Measurements from ENCODE around the gene GTF2IRD1. TPM values are rescaled to one million over a fixed set of nuclear protein-coding genes. Genes with fewer than 3 reads are reported as not detected.
"Not testable (repeated sequence)": the region's sequence is repeated elsewhere in the genome, so short reads cannot be mapped to it uniquely, and the experiment has no call there.

Gene GTF2IRD1
- total RNA-seq, 1 experiment from 2014 or later = 73.6 TPM

DNA sequence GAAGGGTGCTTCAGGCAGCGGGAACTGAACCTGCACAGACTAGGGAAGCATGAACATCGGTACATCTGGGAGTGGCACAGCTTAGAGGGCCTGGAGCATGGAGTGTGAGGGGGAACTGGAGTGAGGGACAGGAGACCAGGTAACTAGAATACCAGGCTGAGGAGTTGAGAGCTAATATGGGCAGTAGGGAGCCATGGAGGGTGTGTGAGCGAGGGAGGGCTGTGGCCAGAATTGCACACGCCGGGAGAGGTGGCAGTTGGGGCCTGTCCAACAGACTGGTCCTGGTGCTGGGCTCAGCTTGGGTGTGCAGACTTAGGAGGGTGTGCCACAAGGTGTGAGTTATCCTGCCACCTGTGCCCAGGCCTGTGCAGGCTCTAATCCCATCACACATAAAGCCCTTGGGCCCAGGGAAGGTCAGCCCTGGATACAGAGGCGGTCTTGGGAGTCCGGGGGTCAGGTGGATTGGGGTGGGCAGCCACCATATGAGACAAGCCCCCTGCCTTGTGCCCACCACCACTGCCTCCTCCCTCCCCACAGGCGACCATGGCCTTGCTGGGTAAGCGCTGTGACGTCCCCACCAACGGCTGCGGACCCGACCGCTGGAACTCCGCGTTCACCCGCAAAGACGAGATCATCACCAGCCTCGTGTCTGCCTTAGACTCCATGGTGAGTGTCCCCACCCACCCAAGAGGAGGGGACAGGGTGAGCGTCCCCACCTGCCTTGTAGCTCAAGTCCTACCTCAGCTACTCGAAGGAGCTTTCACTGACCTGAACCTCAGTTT is 54.0 kb downstream of the GTF2IRD1 start:
- Histone ChIP-seq H3K36me3 (ENCODE audit: insufficient read depth, low read length, poor library complexity, severe bottlenecking) (peaks cover 12% of the 10 kb centered on the region), H3K27me3 (replicated peaks; ENCODE audit: insufficient read depth, low read depth, low read length, poor library complexity) (no peaks in the 10 kb centered on the region), H3K4me1 (ENCODE audit: insufficient read depth, low read length, poor library complexity, severe bottlenecking) (no peaks in the 10 kb centered on the region), H3K9me3 (ENCODE audit: low read depth, low read length, poor library complexity, severe bottlenecking) (no peaks in the 10 kb centered on the region), H3K4me3 (ENCODE audit: low read depth, low read length, poor library complexity, severe bottlenecking) (no peak overlapping the region), H3K27ac (ENCODE audit: low read depth, low read length, poor library complexity, severe bottlenecking) (no peak overlapping the region)
- BruUV-seq (replicated peaks) = no TSS peak
- ChIA-PET CTCF (interaction anchor here (0.7 kb wide), 1 partner anchor 42 kb away, joined by 6 read pairs; no protein-coding TSS in a partner anchor), POLR2A (ENCODE audit: low non-redundant PET) (no interaction called here)
- TF ChIP-seq, protein P1, sequence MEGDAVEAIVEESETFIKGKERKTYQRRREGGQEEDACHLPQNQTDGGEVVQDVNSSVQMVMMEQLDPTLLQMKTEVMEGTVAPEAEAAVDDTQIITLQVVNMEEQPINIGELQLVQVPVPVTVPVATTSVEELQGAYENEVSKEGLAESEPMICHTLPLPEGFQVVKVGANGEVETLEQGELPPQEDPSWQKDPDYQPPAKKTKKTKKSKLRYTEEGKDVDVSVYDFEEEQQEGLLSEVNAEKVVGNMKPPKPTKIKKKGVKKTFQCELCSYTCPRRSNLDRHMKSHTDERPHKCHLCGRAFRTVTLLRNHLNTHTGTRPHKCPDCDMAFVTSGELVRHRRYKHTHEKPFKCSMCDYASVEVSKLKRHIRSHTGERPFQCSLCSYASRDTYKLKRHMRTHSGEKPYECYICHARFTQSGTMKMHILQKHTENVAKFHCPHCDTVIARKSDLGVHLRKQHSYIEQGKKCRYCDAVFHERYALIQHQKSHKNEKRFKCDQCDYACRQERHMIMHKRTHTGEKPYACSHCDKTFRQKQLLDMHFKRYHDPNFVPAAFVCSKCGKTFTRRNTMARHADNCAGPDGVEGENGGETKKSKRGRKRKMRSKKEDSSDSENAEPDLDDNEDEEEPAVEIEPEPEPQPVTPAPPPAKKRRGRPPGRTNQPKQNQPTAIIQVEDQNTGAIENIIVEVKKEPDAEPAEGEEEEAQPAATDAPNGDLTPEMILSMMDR (conservative IDR thresholded peaks at IDR 0.05; ENCODE audit: low read depth, low read length) = no peak
- no peak for TF ChIP-seq EZH2 (IDR thresholded peaks at IDR 0.05; ENCODE audit: borderline replicate concordance, low read depth, low read length, poor library complexity, severe bottlenecking)
- intact Hi-C loops (cut with micrococcal nuclease; ENCODE audit: unreplicated experiment) = no loop called here
- DNase-seq (ENCODE audit: low spot score) = no peak

DNA sequence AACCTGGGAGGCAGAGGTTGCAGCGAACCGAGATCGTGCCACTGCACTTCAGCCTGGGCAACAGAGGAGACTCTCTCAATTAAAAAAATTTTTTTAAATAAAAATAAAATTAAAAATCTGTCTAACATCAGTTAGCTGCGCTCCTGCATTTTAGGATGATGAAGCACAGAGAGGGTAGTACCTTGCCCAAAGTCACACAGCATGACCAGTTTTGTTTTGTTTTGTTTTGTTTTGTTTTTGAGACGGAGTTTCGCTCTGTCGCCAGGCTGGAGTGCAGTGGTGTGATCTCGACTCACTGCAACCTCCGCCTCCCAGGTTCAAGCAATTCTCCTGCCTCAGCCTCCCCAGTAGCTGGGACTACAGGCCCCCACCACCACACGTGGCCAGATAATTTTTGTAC is 55.7 kb downstream of the GTF2IRD1 start:
- H3K4me1 ChIP-seq (ENCODE audit: insufficient read depth, low read length, poor library complexity, severe bottlenecking); CTCF ChIA-PET; intact Hi-C loops (cut with micrococcal nuclease; ENCODE audit: unreplicated experiment); DNase-seq (ENCODE audit: low spot score); H3K4me3 ChIP-seq (ENCODE audit: low read depth, low read length, poor library complexity, severe bottlenecking); BruUV-seq (replicated peaks); H3K9me3 ChIP-seq (ENCODE audit: low read depth, low read length, poor library complexity, severe bottlenecking); H3K27ac ChIP-seq (ENCODE audit: low read depth, low read length, poor library complexity, severe bottlenecking); POLR2A ChIA-PET (ENCODE audit: low non-redundant PET); H3K27me3 ChIP-seq (replicated peaks; ENCODE audit: insufficient read depth, low read depth, low read length, poor library complexity): not testable (repeated sequence)
- peaks cover 25% of the 10 kb centered on the region for H3K36me3 ChIP-seq (ENCODE audit: insufficient read depth, low read length, poor library complexity, severe bottlenecking)

DNA sequence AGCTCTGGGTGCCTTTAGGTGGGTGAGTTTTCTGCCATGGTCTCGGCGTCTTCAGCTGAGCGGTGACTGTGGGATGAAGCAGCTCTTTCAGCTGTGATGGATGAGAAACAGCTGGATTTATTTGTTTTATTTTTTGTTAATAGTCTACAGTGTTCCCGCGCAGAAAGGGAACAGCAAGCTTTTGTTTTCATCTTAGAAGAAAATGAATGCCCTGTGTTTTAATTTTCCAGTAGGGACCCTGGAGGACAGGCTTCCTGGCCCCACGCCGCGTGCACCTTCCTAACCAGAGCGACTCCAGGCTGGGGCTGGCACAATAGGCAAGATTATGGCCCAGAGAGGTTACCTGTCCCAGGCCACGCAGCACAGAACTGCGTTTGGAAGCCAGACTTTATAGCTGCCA is 57.6 kb downstream of the GTF2IRD1 start:
- TF ChIP-seq, protein P1 (conservative IDR thresholded peaks at IDR 0.05; ENCODE audit: low read depth, low read length) = no peak
- no peak for TF ChIP-seq EZH2 (IDR thresholded peaks at IDR 0.05; ENCODE audit: borderline replicate concordance, low read depth, low read length, poor library complexity, severe bottlenecking)
- H3K27ac ChIP-seq (ENCODE audit: low read depth, low read length, poor library complexity, severe bottlenecking) = no peak overlapping the region
- H3K9me3 ChIP-seq (ENCODE audit: low read depth, low read length, poor library complexity, severe bottlenecking) = no peaks in the 10 kb centered on the region
- no peak for DNase-seq (ENCODE audit: low spot score)
- no TSS peak for BruUV-seq (replicated peaks)
- H3K4me3 ChIP-seq (ENCODE audit: low read depth, low read length, poor library complexity, severe bottlenecking) = no peak overlapping the region
- no peaks in the 10 kb centered on the region for H3K4me1 ChIP-seq (ENCODE audit: insufficient read depth, low read length, poor library complexity, severe bottlenecking)
- ChIA-PET POLR2A (ENCODE audit: low non-redundant PET) (no interaction called here), CTCF (no interaction called here)
- intact Hi-C loops (cut with micrococcal nuclease; ENCODE audit: unreplicated experiment) = no loop called here
- peaks cover 36% of the 10 kb centered on the region for H3K36me3 ChIP-seq (ENCODE audit: insufficient read depth, low read length, poor library complexity, severe bottlenecking)
- H3K27me3 ChIP-seq (replicated peaks; ENCODE audit: insufficient read depth, low read depth, low read length, poor library complexity) = no peaks in the 10 kb centered on the region

DNA sequence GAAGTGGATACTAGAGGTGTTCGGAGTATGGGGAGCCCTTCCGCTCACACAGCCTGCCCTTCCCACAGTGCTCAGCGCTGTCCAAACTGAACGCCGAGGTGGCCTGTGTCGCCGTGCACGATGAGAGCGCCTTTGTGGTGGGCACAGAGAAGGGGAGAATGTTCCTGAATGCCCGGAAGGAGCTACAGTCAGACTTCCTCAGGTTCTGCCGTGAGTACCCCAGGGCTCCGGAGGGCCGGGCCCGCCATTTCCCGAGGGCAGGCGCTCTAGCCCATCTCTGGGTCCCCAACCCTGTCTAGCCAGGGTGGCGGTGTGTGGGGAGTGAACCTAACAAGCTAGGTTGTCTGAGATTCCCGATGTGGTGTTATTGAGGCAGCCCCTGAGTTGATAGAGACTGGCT is 59.1 kb downstream of the GTF2IRD1 start:
- no peaks in the 10 kb centered on the region for H3K9me3 ChIP-seq (ENCODE audit: low read depth, low read length, poor library complexity, severe bottlenecking)
- H3K27me3 ChIP-seq (replicated peaks; ENCODE audit: insufficient read depth, low read depth, low read length, poor library complexity) = no peaks in the 10 kb centered on the region
- TF ChIP-seq, protein P1 (conservative IDR thresholded peaks at IDR 0.05; ENCODE audit: low read depth, low read length) = no peak
- no peak for TF ChIP-seq EZH2 (IDR thresholded peaks at IDR 0.05; ENCODE audit: borderline replicate concordance, low read depth, low read length, poor library complexity, severe bottlenecking)
- H3K4me3 ChIP-seq (ENCODE audit: low read depth, low read length, poor library complexity, severe bottlenecking) = no peak overlapping the region
- POLR2A ChIA-PET (ENCODE audit: low non-redundant PET) = no interaction called here
- no peak for DNase-seq (ENCODE audit: low spot score)
- intact Hi-C loops (cut with micrococcal nuclease; ENCODE audit: unreplicated experiment) = no loop called here
- no peak overlapping the region for H3K27ac ChIP-seq (ENCODE audit: low read depth, low read length, poor library complexity, severe bottlenecking)
- no peaks in the 10 kb centered on the region for H3K4me1 ChIP-seq (ENCODE audit: insufficient read depth, low read length, poor library complexity, severe bottlenecking)
- CTCF ChIA-PET = no interaction called here
- no TSS peak for BruUV-seq (replicated peaks)
- H3K36me3 ChIP-seq (ENCODE audit: insufficient read depth, low read length, poor library complexity, severe bottlenecking) = peaks cover 36% of the 10 kb centered on the region

All from A673 (cell line).